Measurements from ENCODE around the gene IRF2BPL.
A peak's percentile ranks its signal among the peaks of the same experiment; 100 is the strongest.

Gene IRF2BPL

DNA sequence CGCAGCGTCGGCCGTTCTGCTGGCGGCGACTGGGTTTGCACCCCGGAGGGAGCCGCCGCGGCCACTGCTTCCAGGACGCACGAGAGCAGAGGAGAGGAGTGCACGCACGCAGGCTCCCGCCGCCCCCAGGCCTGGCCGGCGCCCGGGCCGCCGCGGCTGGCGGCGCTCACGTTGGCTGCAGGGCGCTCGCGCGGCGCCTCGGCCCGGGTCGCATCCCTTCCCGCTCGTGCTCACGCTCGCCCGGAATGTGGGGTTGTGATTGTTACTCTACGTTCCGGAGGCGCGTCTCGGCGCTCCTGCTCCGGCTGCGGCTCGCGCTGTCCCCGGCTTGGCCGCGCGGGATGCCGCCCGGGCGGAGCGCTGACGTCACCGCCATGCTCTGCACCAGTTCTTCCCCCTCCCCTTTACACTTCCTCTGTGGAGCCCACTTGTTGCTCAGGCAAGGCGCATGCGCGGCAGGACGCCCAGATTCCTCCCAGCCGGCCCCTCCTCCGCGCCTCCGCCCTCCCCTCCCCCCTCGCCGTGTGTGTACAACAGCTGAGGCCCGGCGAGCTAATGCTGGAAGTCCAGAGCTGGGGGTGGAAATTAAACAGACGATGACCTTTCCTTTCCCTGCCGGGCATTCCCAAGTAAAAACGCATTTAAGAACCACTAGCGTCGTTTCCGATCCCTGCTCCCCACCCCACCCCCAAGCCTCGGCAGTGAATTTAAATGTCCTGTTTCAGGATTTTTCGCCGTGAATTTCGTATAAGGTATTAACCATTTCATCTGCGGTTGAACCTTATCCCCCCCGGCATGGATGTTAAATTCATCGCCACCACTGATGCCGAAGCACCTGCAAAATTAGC, at the start of gene IRF2BPL:
IRF2BPL (minus strand) TSS at position 325 of the 848 bp plus-strand sequence. CDS start 916 bp downstream, outside the sequence.
- FAIRE-seq: peak; percentile 13

DNA sequence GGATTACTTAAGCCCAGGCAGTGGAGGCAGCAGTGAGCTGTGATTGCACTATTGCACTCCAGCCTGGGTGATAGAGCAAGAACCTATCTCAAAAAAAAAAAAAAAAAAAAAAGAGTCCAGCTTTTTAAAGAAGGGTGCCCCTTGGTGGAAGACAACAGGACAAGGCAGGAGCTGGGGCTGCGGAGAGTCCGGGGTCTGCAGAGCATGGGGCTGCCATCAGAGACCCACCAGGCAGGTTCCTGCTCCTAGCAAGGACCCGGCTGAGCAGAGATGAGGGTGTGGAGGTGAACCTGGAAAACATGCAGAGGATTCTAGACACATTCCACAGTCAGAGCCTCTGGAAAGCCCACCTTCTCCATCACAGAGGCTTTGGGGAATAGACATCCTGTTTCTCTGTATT, 48.5 kb upstream of the IRF2BPL start:
- FAIRE-seq: no peak

- no peak for FAIRE-seq
These were observed 47.7 kb upstream of the IRF2BPL start for GRCh38 chr14:77076113-77076631.

- FAIRE-seq: no peak
These were observed 46.5 kb upstream of the IRF2BPL start for GRCh38 chr14:77074969-77075368.

GRCh38 chr14:77071938-77072388, 43.5 kb upstream of the IRF2BPL start:
- FAIRE-seq: no peak

DNA sequence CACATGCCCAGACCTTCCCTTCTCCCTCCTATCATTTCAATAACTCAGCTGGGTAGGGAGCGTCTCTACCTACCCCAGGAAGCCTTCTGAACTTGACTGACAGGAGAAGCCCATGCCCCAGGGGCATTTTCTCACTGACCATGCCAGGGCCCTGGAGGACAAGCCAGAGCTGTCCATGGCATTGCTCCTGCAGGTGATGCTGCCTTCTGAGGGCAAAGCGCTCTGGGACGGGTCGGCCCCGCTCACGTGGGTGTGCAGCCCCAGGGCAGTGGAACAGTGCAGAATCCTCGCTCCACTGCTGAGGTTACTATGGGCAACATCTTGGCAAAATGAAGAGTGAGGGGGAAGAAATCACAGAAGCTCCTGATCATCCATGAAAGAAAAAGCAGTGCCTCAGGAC, 41.0 kb upstream of the IRF2BPL start:
- no peak for FAIRE-seq

GRCh38 chr14:77068517-77069200, 40.2 kb upstream of the IRF2BPL start:
- no peak for FAIRE-seq

- FAIRE-seq: no peak
These were observed 39.4 kb upstream of the IRF2BPL start for GRCh38 chr14:77067632-77068516.

DNA sequence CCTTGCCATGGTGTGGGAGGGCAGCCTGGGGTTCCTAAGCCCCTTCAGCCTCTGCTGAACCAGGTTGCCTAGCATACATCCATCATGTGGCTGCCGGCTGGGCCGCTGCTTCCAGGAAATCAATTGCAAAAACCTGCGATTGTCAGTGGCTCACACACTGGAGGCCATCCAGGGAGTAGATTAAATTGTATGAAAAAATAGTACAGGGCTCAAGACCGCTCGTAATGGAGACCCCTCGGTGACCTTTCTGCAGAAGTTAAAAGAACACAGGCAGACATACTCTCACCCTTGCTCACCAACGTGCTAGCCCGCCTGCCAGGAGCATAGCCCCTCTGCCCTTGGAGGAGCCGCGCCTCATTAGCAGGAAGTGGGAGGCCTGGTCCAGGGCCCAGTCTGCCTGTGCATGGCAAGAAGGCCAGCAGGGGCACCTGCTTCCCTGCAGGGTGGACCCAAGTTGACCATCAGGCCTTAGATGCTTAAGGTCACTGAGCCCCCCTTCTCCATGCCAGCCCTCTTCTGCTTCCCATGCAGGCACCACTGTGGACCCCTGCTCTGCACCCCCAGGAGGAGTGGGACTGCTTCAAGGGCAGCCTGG, 38.2 kb upstream of the IRF2BPL start:
- FAIRE-seq: no peak

DNA sequence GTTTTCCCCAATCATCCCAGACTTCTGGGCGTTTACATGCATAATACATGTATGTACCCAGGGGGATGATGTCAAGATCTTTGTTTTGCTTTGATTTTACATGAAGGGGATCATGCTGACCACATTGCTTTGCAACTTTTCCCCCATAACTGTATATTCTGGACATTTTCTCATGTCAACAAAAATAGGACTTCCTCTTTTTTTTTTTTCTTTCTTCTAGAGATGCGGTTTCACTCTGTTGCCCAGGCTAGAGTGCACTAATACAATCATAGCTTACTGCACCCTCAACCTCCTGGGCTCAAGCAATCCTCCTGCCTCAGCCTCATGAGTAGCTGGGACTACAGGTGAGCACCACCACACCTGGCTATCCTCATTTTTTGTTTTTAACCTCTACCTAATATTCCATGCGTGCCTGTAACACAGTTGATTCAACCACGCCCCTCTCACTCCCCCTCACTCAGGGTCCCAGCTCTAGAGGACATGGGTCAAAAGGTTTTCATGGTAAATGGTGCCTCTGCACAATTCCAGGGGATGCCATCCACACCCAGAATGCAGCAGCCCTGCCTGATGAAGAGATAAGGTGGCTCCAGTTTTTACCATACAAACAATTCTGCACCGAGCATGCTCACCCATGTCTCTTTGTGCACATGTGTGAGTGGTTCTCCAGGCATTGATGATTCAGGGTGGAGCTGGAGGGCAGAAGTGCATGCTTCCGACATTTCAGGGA, 37.5 kb upstream of the IRF2BPL start:
- no peak for FAIRE-seq

DNA sequence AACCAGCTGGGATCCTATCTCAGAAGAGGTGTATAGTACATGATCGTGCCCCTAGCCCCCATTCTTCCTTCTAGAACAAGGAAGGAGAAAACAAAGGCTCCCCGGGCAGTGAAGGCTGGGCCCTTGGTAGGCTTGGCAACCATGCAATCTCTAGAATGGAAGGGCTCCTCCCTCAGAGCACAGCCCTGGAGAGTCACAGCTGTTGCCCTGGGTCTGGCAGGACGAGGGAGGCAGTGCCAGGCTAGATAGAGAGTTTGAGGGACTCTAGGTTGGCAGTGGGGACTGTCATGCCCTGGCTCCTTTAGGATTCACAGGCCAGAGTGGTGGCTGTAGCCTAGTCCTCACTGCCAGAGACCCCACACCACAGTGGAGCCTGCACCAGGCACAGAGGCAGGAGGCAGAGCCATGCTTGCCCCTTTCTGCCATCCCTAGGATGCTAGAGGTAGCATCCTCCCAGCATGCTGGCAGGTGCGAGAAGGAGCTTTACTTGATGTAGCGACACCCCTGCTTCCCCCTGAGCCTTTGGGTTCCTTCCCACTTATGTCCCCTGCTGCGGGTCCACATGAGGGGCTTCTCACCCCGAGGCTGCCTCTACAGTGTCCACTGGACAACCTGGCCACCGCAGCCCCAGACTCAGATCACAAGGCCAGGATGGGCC, 36.1 kb upstream of the IRF2BPL start:
- no peak for FAIRE-seq

DNA sequence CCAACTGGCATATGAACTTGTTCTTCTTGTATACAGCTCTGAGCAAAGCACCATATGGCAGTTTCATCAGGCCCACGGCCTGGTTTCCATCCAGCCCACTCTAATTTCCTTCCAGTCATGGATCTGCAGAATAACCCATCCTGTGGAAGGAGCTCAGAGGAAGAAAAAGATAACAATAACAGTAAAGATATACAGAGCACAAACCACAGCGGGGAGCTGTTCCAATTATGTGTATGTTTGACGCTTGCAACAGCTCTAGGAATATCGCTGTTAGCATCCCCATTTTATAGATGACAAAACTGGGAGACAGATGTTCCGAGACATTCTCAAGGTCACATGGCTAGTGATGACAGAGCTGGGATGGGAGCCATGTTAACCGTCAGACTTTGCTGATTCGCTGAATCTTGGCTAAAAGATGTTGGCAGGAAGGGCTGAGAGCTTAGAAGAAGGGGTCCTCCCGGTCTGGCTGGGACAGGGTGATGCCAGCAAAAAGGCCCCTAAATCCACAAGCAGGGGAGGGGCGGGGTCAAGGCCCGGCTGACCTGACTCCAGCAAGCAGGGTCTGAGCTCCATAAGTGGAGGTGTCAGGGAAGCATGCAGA, 35.2 kb upstream of the IRF2BPL start:
- no peak for FAIRE-seq

DNA sequence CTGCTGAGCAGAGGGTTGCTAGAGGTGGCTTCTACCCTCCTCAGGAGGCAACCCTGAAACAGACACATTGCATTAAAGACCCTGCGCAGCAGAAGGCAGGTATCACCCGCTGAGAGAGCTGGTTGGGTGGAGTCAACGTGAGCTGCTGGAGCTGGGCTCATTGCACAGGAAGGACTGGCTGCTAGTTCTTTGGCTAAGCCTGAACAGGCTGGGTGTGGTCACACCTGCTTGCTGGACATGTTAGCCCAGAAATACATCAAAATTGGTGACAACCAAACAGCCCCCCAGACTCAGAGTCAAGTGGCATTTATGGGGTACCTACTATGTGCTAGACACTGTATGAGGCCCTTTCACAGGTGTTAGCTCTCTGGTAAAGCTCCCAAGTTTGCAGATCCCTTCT, 33.8 kb upstream of the IRF2BPL start:
- no peak for FAIRE-seq

DNA sequence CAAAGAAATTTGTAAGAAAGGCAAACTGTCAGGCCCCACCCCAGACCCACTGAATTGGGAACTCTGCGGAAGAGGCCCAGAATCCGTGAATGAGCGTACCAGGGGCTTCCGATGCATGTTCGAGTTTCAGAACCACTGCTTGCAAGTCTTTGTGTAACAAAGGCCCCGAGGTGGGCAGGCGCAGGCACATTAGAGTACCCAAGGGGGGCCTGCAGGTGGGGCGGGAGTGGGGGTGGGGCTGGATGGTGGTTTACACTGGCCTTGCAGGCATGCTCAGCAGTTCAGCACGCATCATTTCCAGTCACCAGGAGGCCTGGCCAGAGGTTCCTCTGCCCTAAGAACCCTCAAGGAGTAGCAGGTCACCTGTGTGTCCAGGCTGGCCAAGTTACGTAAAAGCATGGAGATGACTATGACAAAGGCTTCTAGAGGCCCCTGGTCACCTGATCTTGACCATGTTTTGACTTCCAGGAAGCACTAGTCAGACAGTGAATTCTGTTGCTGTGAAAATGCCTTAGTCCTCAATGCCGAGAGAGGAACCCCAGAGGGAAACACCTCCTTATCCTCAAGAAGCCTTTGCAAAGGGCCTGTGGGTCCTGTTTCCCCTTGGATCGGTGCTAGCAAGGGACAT, 33.2 kb upstream of the IRF2BPL start:
- FAIRE-seq: no peak

- no peak for FAIRE-seq
These were observed 30.9 kb upstream of the IRF2BPL start for GRCh38 chr14:77059276-77059915.

GRCh38 chr14:77058785-77059184, 30.3 kb upstream of the IRF2BPL start:
- FAIRE-seq: no peak

GRCh38 chr14:77058117-77058516, 29.6 kb upstream of the IRF2BPL start:
- no peak for FAIRE-seq

DNA sequence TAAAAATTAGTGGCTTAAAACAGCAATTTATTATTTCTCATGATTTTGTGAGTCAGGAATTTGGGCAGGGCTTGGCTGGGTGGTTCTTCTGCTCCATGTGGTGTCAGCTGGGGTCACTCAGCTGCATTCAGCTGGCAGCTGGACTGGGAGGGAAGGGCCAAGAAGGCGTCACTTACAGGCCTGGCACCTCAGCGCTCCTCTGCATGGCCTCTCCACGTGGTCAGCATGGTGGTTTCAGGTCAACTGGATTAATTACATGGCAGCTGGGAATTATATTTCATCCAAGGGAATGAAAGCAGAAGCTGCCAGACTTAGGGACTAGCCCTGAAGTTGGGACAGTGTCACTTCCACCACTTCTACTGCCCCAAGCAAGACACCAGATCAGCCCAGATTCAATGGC, 27.5 kb upstream of the IRF2BPL start:
- no peak for FAIRE-seq

- FAIRE-seq: no peak
These were observed 26.8 kb upstream of the IRF2BPL start for GRCh38 chr14:77055306-77055705.
